Measurements from ENCODE around the gene PLA2G3. TPM values are rescaled to one million over a fixed set of nuclear protein-coding genes. Genes with fewer than 3 reads are reported as not detected.
A peak's percentile ranks its signal among the peaks of the same experiment; 100 is the strongest.

PLA2G3 gene
- total RNA-seq, 1 donor from 2014 or later, result 1.3 TPM

GRCh38 chr22:31154975-31155374 lies 14.7 kb upstream of the PLA2G3 start:
- DNase-seq, result no peak
- peaks cover 8% of the 10 kb centered on the region for H3K27me3 Mint-ChIP-seq (ENCODE audit: unreplicated experiment)
- no peak for TF ChIP-seq CTCF (IDR thresholded peaks at IDR 0.05; ENCODE audit: partially characterized antibody, unreplicated experiment)

GRCh38 chr22:31153357-31153756 lies 13.0 kb upstream of the PLA2G3 start:
- no peaks in the 10 kb centered on the region for H3K36me3 Mint-ChIP-seq (ENCODE audit: unreplicated experiment)
- H3K9me3 Mint-ChIP-seq (ENCODE audit: unreplicated experiment), result no peaks in the 10 kb centered on the region
- no peaks in the 10 kb centered on the region for H3K4me1 Mint-ChIP-seq (ENCODE audit: low read depth, unreplicated experiment)
- H3K4me3 Mint-ChIP-seq (ENCODE audit: unreplicated experiment), result no peak overlapping the region
- DNase-seq, result no peak
- no peak overlapping the region for H3K27ac Mint-ChIP-seq (ENCODE audit: unreplicated experiment)
- TF ChIP-seq CTCF (IDR thresholded peaks at IDR 0.05; ENCODE audit: partially characterized antibody, unreplicated experiment), result no peak
- peaks cover 5% of the 10 kb centered on the region for H3K27me3 Mint-ChIP-seq (ENCODE audit: unreplicated experiment)

More at GRCh38 chr22:31154975-31155374, 14.7 kb upstream of the PLA2G3 start:
- Mint-ChIP-seq H3K27ac (ENCODE audit: unreplicated experiment) (no peak overlapping the region), H3K4me1 (ENCODE audit: low read depth, unreplicated experiment) (no peaks in the 10 kb centered on the region), H3K9me3 (ENCODE audit: unreplicated experiment) (no peaks in the 10 kb centered on the region), H3K36me3 (ENCODE audit: unreplicated experiment) (peaks cover 4% of the 10 kb centered on the region), H3K4me3 (ENCODE audit: unreplicated experiment) (no peak overlapping the region)

- TF ChIP-seq CTCF (IDR thresholded peaks at IDR 0.05; ENCODE audit: partially characterized antibody, unreplicated experiment), result no peak
- H3K27ac Mint-ChIP-seq (ENCODE audit: unreplicated experiment), result no peak overlapping the region
- no peaks in the 10 kb centered on the region for H3K36me3 Mint-ChIP-seq (ENCODE audit: unreplicated experiment)
- no peak overlapping the region for H3K4me3 Mint-ChIP-seq (ENCODE audit: unreplicated experiment)
- no peaks in the 10 kb centered on the region for H3K9me3 Mint-ChIP-seq (ENCODE audit: unreplicated experiment)
- peaks cover 3% of the 10 kb centered on the region for H3K27me3 Mint-ChIP-seq (ENCODE audit: unreplicated experiment)
- DNase-seq, result no peak
- no peaks in the 10 kb centered on the region for H3K4me1 Mint-ChIP-seq (ENCODE audit: low read depth, unreplicated experiment)
Observed at GRCh38 chr22:31151872-31152271, 11.6 kb upstream of the PLA2G3 start.

- Mint-ChIP-seq H3K4me3 (ENCODE audit: unreplicated experiment) (no peak overlapping the region), H3K27me3 (ENCODE audit: unreplicated experiment) (peaks cover 2% of the 10 kb centered on the region), H3K9me3 (ENCODE audit: unreplicated experiment) (peaks cover 2% of the 10 kb centered on the region), H3K4me1 (ENCODE audit: low read depth, unreplicated experiment) (no peaks in the 10 kb centered on the region), H3K36me3 (ENCODE audit: unreplicated experiment) (no peaks in the 10 kb centered on the region), H3K27ac (ENCODE audit: unreplicated experiment) (no peak overlapping the region)
- peak; percentile 65 for TF ChIP-seq CTCF (IDR thresholded peaks at IDR 0.05; ENCODE audit: partially characterized antibody, unreplicated experiment)
- no peak for DNase-seq
Observed at GRCh38 chr22:31150615-31151014, 10.3 kb upstream of the PLA2G3 start.

GRCh38 chr22:31148953-31149627 lies 8.8 kb upstream of the PLA2G3 start:
- H3K9me3 Mint-ChIP-seq (ENCODE audit: unreplicated experiment), result peaks cover 4% of the 10 kb centered on the region
- peak; percentile 79 for DNase-seq
- TF ChIP-seq CTCF (IDR thresholded peaks at IDR 0.05; ENCODE audit: partially characterized antibody, unreplicated experiment), result peak; percentile 70
- no peaks in the 10 kb centered on the region for H3K36me3 Mint-ChIP-seq (ENCODE audit: unreplicated experiment)
- H3K4me1 Mint-ChIP-seq (ENCODE audit: low read depth, unreplicated experiment), result no peaks in the 10 kb centered on the region
- H3K27ac Mint-ChIP-seq (ENCODE audit: unreplicated experiment), result no peak overlapping the region
- peaks cover 2% of the 10 kb centered on the region for H3K27me3 Mint-ChIP-seq (ENCODE audit: unreplicated experiment)
- H3K4me3 Mint-ChIP-seq (ENCODE audit: unreplicated experiment), result no peak overlapping the region
